Endothelial cell of umbilical vein (primary cell): ENCODE results near the gene FBXL17. TPM values are rescaled to one million over a fixed set of nuclear protein-coding genes. Genes with fewer than 3 reads are reported as not detected.

ENCODE experiments used
- BruUV-seq: library from RNA; stranded (reverse); fragments of 400-500 nt; replicated peaks from 2 replicates; lab custom pipeline; 2021; lab: Mats Ljungman, UMichigan
- CTCF ChIA-PET: fragments of 300-600, 350-600 bp; sonication (Branson Sonifier 250); formaldehyde crosslinking; loops from one replicate; lab custom pipeline; 2021; ENCODE audit warnings: antibody characterized with exemption, inconsistent platforms; lab: Charles Lee
- POLR2A ChIA-PET: fragments of 300-600, 350-600 bp; sonication (Branson Sonifier 250); formaldehyde crosslinking; loops from one replicate; lab custom pipeline; 2021; ENCODE audit warnings: antibody characterized with exemption, inconsistent platforms; lab: Charles Lee
- DNase-seq: peaks from one replicate; pipeline ENCODE4 v3.0.0-alpha.2; 2011; ENCODE audit warnings: low read depth, low spot score
- FAIRE-seq: peaks from 2 replicates; lab custom pipeline; 2011; peaks lifted over from hg19 to GRCh38; lab: Jason Lieb, UNC
- H2AFZ ChIP-seq: 2 replicates; pipeline ENCODE4 v1.6.0; 2012; ENCODE audit warnings: low read depth, low read length, control low read depth, inconsistent platforms
- H3K27ac ChIP-seq: 2 replicates; pipeline ENCODE4 v1.5.1; 2011; ENCODE audit warnings: low read depth, mild to moderate bottlenecking, control low read depth, low read length, moderate library complexity; ENCODE audit not compliant: insufficient read depth
- H3K27me3 ChIP-seq, 2 experiments: 2 replicates each; pipeline versions ENCODE4 v1.6.0 to v1.6.1; 2011; ENCODE audit warnings: low read length in 2 of 2, mixed read lengths in 1 of 2; ENCODE audit not compliant: control insufficient read depth in 2 of 2, insufficient read depth in 2 of 2
- H3K36me3 ChIP-seq, 2 experiments: 2 replicates in 1 of 2; 3 replicates in 1 of 2; pipeline ENCODE4 v1.5.1; 2011; ENCODE audit warnings: low read length in 2 of 2, mild to moderate bottlenecking in 1 of 2, moderate library complexity in 1 of 2; ENCODE audit not compliant: control insufficient read depth in 2 of 2, insufficient read depth in 2 of 2; ENCODE audit errors: extremely low read depth in 1 of 2
- H3K4me1 ChIP-seq: 3 replicates; pipeline ENCODE4 v1.5.1; 2011; ENCODE audit warnings: mild to moderate bottlenecking, low read length; ENCODE audit not compliant: control insufficient read depth, insufficient read depth; ENCODE audit errors: extremely low read depth
- H3K4me2 ChIP-seq: 2 replicates; pipeline ENCODE4 v1.6.1; 2011; ENCODE audit warnings: low read length, control low read depth, mixed read lengths; ENCODE audit not compliant: insufficient read depth
- H3K4me3 ChIP-seq, 3 experiments: fragments of 200-600 bp in 1 of 3; sonication (generic), shearing (Covaris generic) in 1 of 3; replicated peaks in 1 of 3; 2 replicates each; pipeline ENCODE4 v1.5.1; 2011 to 2016; ENCODE audit warnings: control low read depth in 3 of 3, low read length in 3 of 3, mild to moderate bottlenecking in 2 of 3, inconsistent platforms in 1 of 3, low read depth in 1 of 3, moderate library complexity in 1 of 3; ENCODE audit not compliant: insufficient read depth in 1 of 3
- H3K79me2 ChIP-seq: 2 replicates; pipeline ENCODE4 v1.6.0; 2012; ENCODE audit warnings: low read length, inconsistent platforms; ENCODE audit not compliant: control insufficient read depth, insufficient read depth
- H3K9ac ChIP-seq: replicated peaks from 2 replicates; pipeline ENCODE3; 2011; ENCODE audit warnings: low read length, control low read depth; ENCODE audit not compliant: insufficient read depth; ENCODE audit errors: extremely low read depth
- H3K9me1 ChIP-seq: replicated peaks from 3 replicates; pipeline ENCODE4 v1.6.0; 2011; ENCODE audit warnings: mild to moderate bottlenecking, low read length; ENCODE audit not compliant: control insufficient read depth, insufficient read depth; ENCODE audit errors: extremely low read depth
- H3K9me3 ChIP-seq: replicated peaks from 2 replicates; pipeline ENCODE4 v1.5.1; 2012; ENCODE audit warnings: low read length, inconsistent platforms; ENCODE audit not compliant: control insufficient read depth, insufficient read depth
- H4K20me1 ChIP-seq: replicated peaks from 2 replicates; pipeline ENCODE3; 2011; ENCODE audit warnings: mild to moderate bottlenecking, low read length; ENCODE audit not compliant: control insufficient read depth, insufficient read depth; ENCODE audit errors: extremely low read depth
- CTCF ChIP-seq, 2 donors: IDR thresholded peaks; 1 replicate in 1 of 2; 2 replicates in 1 of 2; pipeline ENCODE4 v1.5.1; 2011; ENCODE audit warnings: low read length in 2 of 2, mild to moderate bottlenecking in 2 of 2, moderate library complexity in 2 of 2, control low read depth in 1 of 2, inconsistent platforms in 1 of 2, low read depth in 1 of 2; ENCODE audit not compliant: insufficient read depth in 1 of 2; ENCODE audit errors: extremely low read depth in 1 of 2
- EZH2 ChIP-seq: IDR thresholded peaks from 2 replicates; pipeline ENCODE4 v1.6.1; 2012; ENCODE audit warnings: borderline replicate concordance, low read depth, mild to moderate bottlenecking, moderate library complexity, low read length, inconsistent platforms; ENCODE audit not compliant: severe bottlenecking
- FOS ChIP-seq: IDR thresholded peaks from 2 replicates; pipeline ENCODE4 v1.6.1; 2011; ENCODE audit warnings: mild to moderate bottlenecking, low read length, moderate library complexity, borderline replicate concordance; ENCODE audit not compliant: insufficient read depth
- GATA2 ChIP-seq: IDR thresholded peaks from 2 replicates; pipeline ENCODE4 v1.7.0; 2011; ENCODE audit warnings: low read depth, mild to moderate bottlenecking, moderate library complexity, mixed read lengths, low read length; ENCODE audit not compliant: insufficient read length, insufficient read depth
- JUN ChIP-seq: IDR thresholded peaks from 2 replicates; pipeline ENCODE4 v1.6.1; 2011; ENCODE audit warnings: borderline replicate concordance, low read depth; ENCODE audit not compliant: insufficient read length, insufficient read depth
- MAX ChIP-seq: IDR thresholded peaks from 2 replicates; pipeline ENCODE4 v1.6.1; 2011; ENCODE audit not compliant: insufficient read depth, insufficient read length
- MYC ChIP-seq: IDR thresholded peaks from one replicate; pipeline ENCODE4 v1.6.1; 2011; ENCODE audit warnings: mild to moderate bottlenecking, low read depth, low read length
- POLR2A ChIP-seq: IDR thresholded peaks from 2 replicates; pipeline ENCODE4 v1.6.1; 2012; ENCODE audit warnings: low read depth, mild to moderate bottlenecking, control low read depth, low read length
- POLR2AphosphoS5 ChIP-seq: IDR thresholded peaks from 2 replicates; pipeline ENCODE4 v1.6.1; 2012; ENCODE audit warnings: low read depth, mild to moderate bottlenecking, control low read depth, low read length, moderate library complexity; ENCODE audit not compliant: insufficient read depth
- dilution Hi-C: fragments of 300-500 bp; cut with MboI; formaldehyde crosslinking; loops from one replicate; pipeline ENCODE4 v1.15.0; 2019; ENCODE audit warnings: low sequenced_read_pairs; ENCODE audit not compliant: extremely low pct_ligation_motif_present
- intact Hi-C: fragments of 100-400 bp; cut with micrococcal nuclease; formaldehyde crosslinking; loops from one replicate; pipeline ENCODE4 v1.10.0; 2022
- polyA plus RNA-seq, 4 experiments: library from polyadenylated mRNA; depleted of rRNA in 3 of 4; stranded (reverse) in 3 of 4; unstranded in 1 of 4; fragments of >200 nt; gene quantifications; 2 replicates each; pipeline versions ENCODE4 v1.2.1 to v1.2.3, GENCODE V29; 2011 to 2012; ENCODE audit warnings: missing spikeins in 1 of 4
- total RNA-seq: library from RNA; stranded (reverse); gene quantifications from 2 replicates; pipeline ENCODE4 v1.2.3, GENCODE V29; 2021

The FBXL17 gene
- total and polyA plus RNA-seq, 2 donors (not counting 3 experiments of a cell fraction or from before 2014, with no cell fraction given) = 2.7 to 8.8 TPM

- Histone ChIP-seq H3K9ac (no peak overlapping the region), H3K4me3 (no peak overlapping the region), H3K9me3 (no peaks in the 10 kb centered on the region), H3K9me1 (no peaks in the 10 kb centered on the region), H3K27me3 (no peaks in the 10 kb centered on the region), H3K79me2 (no peaks in the 10 kb centered on the region), H3K36me3 (no peaks in the 10 kb centered on the region), H4K20me1 (no peaks in the 10 kb centered on the region), H3K4me2 (no peak overlapping the region), H2AFZ (no peak overlapping the region), H3K4me1 (no peaks in the 10 kb centered on the region), H3K27ac (no peak overlapping the region)
- intact Hi-C loops (no loop called here), dilution Hi-C loops (no loop called here)
- no peak for FAIRE-seq
- no peak for DNase-seq
- POLR2A ChIA-PET = no interaction called here
- BruUV-seq = no TSS peak
- TF ChIP-seq EZH2 (no peak), MYC (no peak), CTCF (IDR thresholded peaks at IDR 0.05; ENCODE audit: extremely low read depth in 1 of 2, insufficient read depth in 1 of 2, low read depth in 1 of 2, low read length in 2 of 2) (no peak), POLR2A (no peak), GATA2 (no peak), MAX (no peak), POLR2AphosphoS5 (no peak), FOS (no peak), JUN (no peak)
- CTCF ChIA-PET = no interaction called here
These were observed 532.8 kb downstream of the FBXL17 start for GRCh38 chr5:107849118-107849517.
